H9 (cell line): Measurements from ENCODE around the gene CDS2. TPM values are rescaled to one million over a fixed set of nuclear protein-coding genes. Genes with fewer than 3 reads are reported as not detected.

Experiments
- DNase-seq: peaks from one replicate; pipeline ENCODE4 v3.0.0-alpha.2; 2017
- H2AFZ ChIP-seq: one replicate; pipeline ENCODE4 v1.6.1; 2013; ENCODE audit warnings: mild to moderate bottlenecking, low read length, control low read depth, moderate library complexity
- H2AK5ac ChIP-seq: 2 replicates; pipeline ENCODE4 v1.6.1; 2013; ENCODE audit warnings: low read length, control low read depth, mixed read lengths; ENCODE audit not compliant: insufficient read length
- H2BK120ac ChIP-seq: one replicate; pipeline ENCODE4 v1.6.1; 2013; ENCODE audit warnings: low read depth, mild to moderate bottlenecking, low read length, control low read depth, inconsistent platforms; ENCODE audit not compliant: poor library complexity, severe bottlenecking
- H2BK12ac ChIP-seq: 2 replicates; pipeline ENCODE4 v1.6.1; 2013; ENCODE audit warnings: low read length, control low read depth, mixed read lengths, low read depth; ENCODE audit not compliant: insufficient read length
- H2BK15ac ChIP-seq: 2 replicates; pipeline ENCODE4 v1.6.1; 2013; ENCODE audit warnings: low read depth, low read length, control low read depth
- H2BK20ac ChIP-seq: one replicate; pipeline ENCODE4 v1.6.1; 2013; ENCODE audit warnings: low read depth, mild to moderate bottlenecking, low read length, control low read depth, inconsistent platforms; ENCODE audit not compliant: poor library complexity, severe bottlenecking
- H2BK5ac ChIP-seq: 2 replicates; pipeline ENCODE4 v1.6.1; 2013; ENCODE audit warnings: low read length, control low read depth, mixed read lengths; ENCODE audit not compliant: insufficient read length
- H3K14ac ChIP-seq: 2 replicates; pipeline ENCODE4 v1.6.1; 2013; ENCODE audit warnings: low read length, control low read depth; ENCODE audit not compliant: insufficient read depth
- H3K18ac ChIP-seq: 2 replicates; pipeline ENCODE4 v1.6.1; 2013; ENCODE audit warnings: low read depth, mild to moderate bottlenecking, mixed read lengths, low read length, control low read depth; ENCODE audit not compliant: insufficient read length
- H3K23ac ChIP-seq: 2 replicates; pipeline ENCODE4 v1.6.1; 2013; ENCODE audit warnings: low read length, control low read depth, mixed read lengths, low read depth; ENCODE audit not compliant: insufficient read length
- H3K23me2 ChIP-seq: 2 replicates; pipeline ENCODE4 v1.6.1; 2013; ENCODE audit warnings: low read depth, mild to moderate bottlenecking, mixed read lengths, low read length, control low read depth; ENCODE audit not compliant: insufficient read length, poor library complexity, severe bottlenecking
- H3K27ac ChIP-seq: 2 replicates; pipeline ENCODE4 v1.5.1; 2013; ENCODE audit warnings: low read length, control low read depth, mixed read lengths, low read depth; ENCODE audit not compliant: insufficient read length
- H3K27me3 ChIP-seq: 2 replicates; pipeline ENCODE4 v1.6.1; 2013; ENCODE audit warnings: low read length, control low read depth, inconsistent platforms; ENCODE audit not compliant: insufficient read depth
- H3K4ac ChIP-seq: 2 replicates; pipeline ENCODE4 v1.6.1; 2013; ENCODE audit warnings: low read depth, mild to moderate bottlenecking, control low read depth, inconsistent platforms, low read length, moderate library complexity
- H3K4me1 ChIP-seq: 2 replicates; pipeline ENCODE4 v1.6.1; 2013; ENCODE audit warnings: low read length, control low read depth, inconsistent platforms; ENCODE audit not compliant: insufficient read depth
- H3K4me2 ChIP-seq: 2 replicates; pipeline ENCODE4 v1.6.1; 2013; ENCODE audit warnings: low read length, control low read depth, mixed read lengths; ENCODE audit not compliant: insufficient read length, insufficient read depth
- H3K56ac ChIP-seq: 2 replicates; pipeline ENCODE4 v1.6.1; 2013; ENCODE audit warnings: low read depth, mild to moderate bottlenecking, mixed read lengths, low read length, control low read depth; ENCODE audit not compliant: insufficient read length
- H3K79me1 ChIP-seq: 2 replicates; pipeline ENCODE4 v1.6.1; 2013; ENCODE audit warnings: low read depth, mild to moderate bottlenecking, moderate library complexity, low read length, control low read depth, inconsistent platforms; ENCODE audit not compliant: insufficient read depth, poor library complexity, severe bottlenecking
- H3K79me2 ChIP-seq: 2 replicates; pipeline ENCODE4 v1.6.1; 2013; ENCODE audit warnings: low read length, control low read depth, inconsistent platforms; ENCODE audit not compliant: insufficient read depth
- H3K9ac ChIP-seq: 2 replicates; pipeline ENCODE4 v1.6.1; 2013; ENCODE audit warnings: low read length, control low read depth, mixed read lengths; ENCODE audit not compliant: insufficient read length; ENCODE audit errors: extremely low read depth
- H3K9me3 ChIP-seq: one replicate; pipeline ENCODE4 v1.6.1; 2013; ENCODE audit warnings: low read depth, low read length, inconsistent platforms; ENCODE audit not compliant: control insufficient read depth
- H3T11ph ChIP-seq: one replicate; pipeline ENCODE4 v1.6.1; 2013; ENCODE audit warnings: mild to moderate bottlenecking, low read length, control low read depth, inconsistent platforms
- H4K20me1 ChIP-seq: one replicate; pipeline ENCODE4 v1.6.1; 2013; ENCODE audit not compliant: control insufficient read depth, insufficient read length, insufficient read depth
- H4K5ac ChIP-seq: 2 replicates; pipeline ENCODE4 v1.6.1; 2013; ENCODE audit warnings: low read depth, mild to moderate bottlenecking, mixed read lengths, low read length, control low read depth; ENCODE audit not compliant: insufficient read length
- H4K8ac ChIP-seq: replicated peaks from 2 replicates; pipeline ENCODE4 v1.6.1; 2013; ENCODE audit warnings: low read length, control low read depth, mixed read lengths, low read depth; ENCODE audit not compliant: insufficient read length
- H4K91ac ChIP-seq: 2 replicates; pipeline ENCODE4 v1.6.1; 2013; ENCODE audit warnings: low read depth, mild to moderate bottlenecking, moderate library complexity, mixed read lengths, low read length, control low read depth; ENCODE audit not compliant: insufficient read length
- H3K27ac Mint-ChIP-seq, 3 experiments: 2 replicates in 2 of 3; 3 replicates in 1 of 3; pipeline ENCODE4 v1.8.0; 2020 to 2021; ENCODE audit warnings: mixed read lengths in 3 of 3, mild to moderate bottlenecking in 1 of 3, moderate library complexity in 1 of 3
- H3K27me3 Mint-ChIP-seq: 2 replicates; pipeline ENCODE4 v1.8.0; 2021; ENCODE audit warnings: low read depth, mild to moderate bottlenecking, moderate library complexity, mixed read lengths
- H3K36me3 Mint-ChIP-seq, 3 experiments: 2 replicates in 2 of 3; 3 replicates in 1 of 3; pipeline ENCODE4 v1.8.0; 2020 to 2021; ENCODE audit warnings: low read depth in 3 of 3, mixed read lengths in 3 of 3; ENCODE audit not compliant: insufficient read depth in 1 of 3
- H3K4me1 Mint-ChIP-seq, 2 experiments: 2 replicates each; pipeline ENCODE4 v1.8.0; 2020; ENCODE audit warnings: mixed read lengths in 2 of 2
- H3K4me3 Mint-ChIP-seq, 2 experiments: 2 replicates in 1 of 2; 3 replicates in 1 of 2; pipeline ENCODE4 v1.8.0; 2020 to 2021; ENCODE audit warnings: mild to moderate bottlenecking in 2 of 2, mixed read lengths in 2 of 2, moderate library complexity in 1 of 2
- H3K9me3 Mint-ChIP-seq, 2 experiments: 2 replicates in 1 of 2; 3 replicates in 1 of 2; pipeline ENCODE4 v1.8.0; 2020; ENCODE audit warnings: mild to moderate bottlenecking in 2 of 2, mixed read lengths in 2 of 2, moderate library complexity in 1 of 2
- CTCF ChIP-seq: fragments of 200-600 bp; sonication (generic); conservative IDR thresholded peaks from 3 replicates; pipeline ENCODE4 v1.8.0; 2021; ENCODE audit warnings: antibody characterized with exemption, mild to moderate bottlenecking
- WGBS: extraction: QIAGEN DNeasy Blood & Tissue Kit; methylation state at CpG from one replicate; pipeline ENCODE4 v1.1.7; 2013; ENCODE audit warnings: missing lambda C conversion rate, low lambda C conversion rate, mixed read lengths; ENCODE audit not compliant: insufficient read length; ENCODE audit errors: extremely low coverage; 5-methylcytosine and 5-hydroxymethylcytosine counted together
- total RNA-seq: library from RNA; stranded (reverse); gene quantifications from 2 replicates; pipeline ENCODE4 v1.2.1, GENCODE V29; 2021

Gene CDS2
- total RNA-seq, 1 experiment from 2014 or later, result 63.2 TPM

DNA sequence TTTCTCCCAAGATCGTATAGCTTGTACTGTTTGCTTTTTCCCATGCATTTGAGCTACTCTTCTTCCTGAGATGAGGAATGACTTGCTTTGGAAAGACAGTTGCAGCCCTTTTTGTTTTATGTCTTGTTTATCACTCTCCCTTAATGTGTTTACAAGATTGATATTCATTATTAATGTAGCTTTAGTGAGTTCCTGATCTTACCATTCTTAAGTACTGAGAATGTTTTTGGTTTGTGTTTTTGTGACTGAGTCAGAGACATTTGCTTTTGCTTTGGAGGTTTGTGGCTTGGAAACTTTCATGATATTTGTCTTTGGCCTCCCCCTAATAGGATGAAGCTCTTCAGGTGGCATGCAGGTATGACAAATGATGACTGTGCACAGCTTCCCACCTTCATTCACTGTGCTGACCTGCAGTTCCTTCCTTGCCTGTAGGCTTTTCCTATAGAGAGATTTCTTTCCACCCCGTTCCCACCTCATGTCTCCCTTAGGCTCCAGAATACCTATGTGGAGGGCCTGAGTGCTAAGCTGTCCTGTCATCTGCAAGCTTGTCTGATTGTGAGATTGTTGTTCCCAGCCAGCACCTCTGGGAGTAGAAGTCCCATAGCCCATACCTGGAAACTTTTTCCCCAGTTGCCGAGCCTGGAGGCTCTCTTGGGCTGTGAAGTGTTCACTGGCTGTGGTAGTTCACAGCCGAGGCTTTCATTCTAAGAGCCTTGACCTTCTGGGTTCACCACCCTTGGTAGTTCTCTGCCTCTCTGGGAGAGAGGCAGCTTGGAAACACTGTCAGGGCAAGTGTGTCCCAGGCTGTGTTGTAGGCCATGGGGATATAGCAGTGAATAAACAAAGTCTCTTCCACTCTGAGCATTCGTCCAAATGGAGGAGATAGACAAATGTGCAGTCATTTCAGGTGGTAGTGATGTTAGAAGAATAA lies 27.1 kb downstream of the CDS2 start:
- peak; percentile 10; the same call in 1 of the 3 replicates for TF ChIP-seq CTCF
- no peak overlapping the region for H2AFZ ChIP-seq
- H3K27ac Mint-ChIP-seq, result peak overlapping the region in 2 of 3 experiments; percentile 4 to 27; a peak in 3 of 7 replicates

More for the DNA sequence above, 27.1 kb downstream of the CDS2 start:
- no peak for DNase-seq
- H2BK12ac ChIP-seq, result no peak overlapping the region
- no peak overlapping the region for H2AK5ac ChIP-seq
- Mint-ChIP-seq H3K27me3 (no peaks in the 10 kb centered on the region), H3K36me3 (peaks cover 0 to 3% (median 0%) of the 10 kb centered on the region in 3 experiments; a peak in 2 of 7 replicates), H3K9me3 (no peaks in the 10 kb centered on the region), H3K4me3 (no peak overlapping the region), H3K4me1 (peaks cover 16 to 32% of the 10 kb centered on the region in 2 experiments)
- H3K27ac ChIP-seq, result no peak overlapping the region
- no peaks in the 10 kb centered on the region for H3K9me3 ChIP-seq
- H3K56ac ChIP-seq, result no peak overlapping the region
- H3K4me1 ChIP-seq, result peaks cover 3% of the 10 kb centered on the region; the same call in 1 of the 2 replicates
- H2BK5ac ChIP-seq, result no peak overlapping the region
- no peak overlapping the region for H2BK15ac ChIP-seq
- H3K4me2 ChIP-seq, result no peak overlapping the region
- no peaks in the 10 kb centered on the region for H3K27me3 ChIP-seq
- no CpG with 5 or more reads among the region's 5 CpGs for WGBS
- H4K8ac ChIP-seq, result no peak overlapping the region
- H4K20me1 ChIP-seq, result no peaks in the 10 kb centered on the region
- H3K79me1 ChIP-seq, result no peaks in the 10 kb centered on the region
- H3K23me2 ChIP-seq, result no peaks in the 10 kb centered on the region
- H3K23ac ChIP-seq, result no peak overlapping the region
- no peak overlapping the region for H2BK20ac ChIP-seq
- H3K14ac ChIP-seq, result no peak overlapping the region
- H3K4ac ChIP-seq, result no peak overlapping the region
- no peak overlapping the region for H2BK120ac ChIP-seq
- H3K79me2 ChIP-seq, result no peaks in the 10 kb centered on the region; the same call in 1 of the 2 replicates
- H3T11ph ChIP-seq, result no peak overlapping the region
- no peak overlapping the region for H4K91ac ChIP-seq
- H4K5ac ChIP-seq, result no peak overlapping the region
- no peak overlapping the region for H3K9ac ChIP-seq
- no peak overlapping the region for H3K18ac ChIP-seq
